RWPE2 (cell line): ENCODE data around the gene PTPN22.

Experiments
- ATAC-seq: fragments of 200-7000 bp; cut with Tn5 transposase; 3 replicates; pipeline ENCODE4 v1.9.1; 2021; ENCODE audit warnings: low read depth
- DNase-seq: peaks from one replicate; pipeline ENCODE4 v3.0.0-alpha.2; 2020; ENCODE audit warnings: low spot score
- H3K27ac ChIP-seq: fragments of 450-650 bp; 2 replicates; pipeline ENCODE4 v1.5.1; 2017; ENCODE audit warnings: mild to moderate bottlenecking; ENCODE audit not compliant: poor library complexity, severe bottlenecking
- H3K27me3 ChIP-seq: fragments of 250-450 bp; sonication (Bioruptor Pico); 2 replicates; pipeline ENCODE4 v1.5.1; 2021; ENCODE audit warnings: mild to moderate bottlenecking, moderate library complexity; ENCODE audit not compliant: insufficient read depth, poor library complexity, severe bottlenecking
- H3K36me3 ChIP-seq: fragments of 250-450 bp; sonication (Bioruptor Pico); 2 replicates; pipeline ENCODE4 v1.5.1; 2020; ENCODE audit warnings: low read depth, mild to moderate bottlenecking, moderate library complexity
- H3K4me1 ChIP-seq: fragments of 250-450 bp; sonication (Bioruptor Pico); 2 replicates; pipeline ENCODE4 v1.5.1; 2021; ENCODE audit warnings: mild to moderate bottlenecking, moderate library complexity; ENCODE audit not compliant: insufficient read depth, poor library complexity, severe bottlenecking
- H3K4me3 ChIP-seq: fragments of 250-450 bp; sonication (Bioruptor Pico); 2 replicates; pipeline ENCODE4 v1.5.1; 2021; ENCODE audit warnings: mild to moderate bottlenecking, moderate library complexity; ENCODE audit not compliant: severe bottlenecking
- H3K9me3 ChIP-seq: fragments of 250-450 bp; sonication (Bioruptor Pico); 2 replicates; pipeline ENCODE4 v1.5.1; 2021; ENCODE audit warnings: mild to moderate bottlenecking, moderate library complexity; ENCODE audit not compliant: severe bottlenecking
- CTCF ChIP-seq: fragments of 450-650 bp; IDR thresholded peaks from one replicate; pipeline ENCODE4 v1.5.1; 2017; ENCODE audit warnings: mild to moderate bottlenecking, moderate library complexity; ENCODE audit not compliant: poor library complexity, severe bottlenecking

Gene PTPN22

GRCh38 chr1:113805639-113806038 lies 65.9 kb downstream of the PTPN22 start:
- no peak for ATAC-seq
- Histone ChIP-seq H3K27me3 (no peaks in the 10 kb centered on the region), H3K4me3 (no peak overlapping the region), H3K9me3 (no peaks in the 10 kb centered on the region), H3K27ac (no peak overlapping the region), H3K4me1 (peaks cover 26% of the 10 kb centered on the region), H3K36me3 (0 out of 2 replicates have a peak, but pooled peaks cover 6% of the 10 kb centered on the region)
- DNase-seq, result no peak
- TF ChIP-seq CTCF, result no peak

- DNase-seq (no peak), ATAC-seq (no peak)
- H3K36me3 ChIP-seq, result 0 out of 2 replicates have a peak, but pooled peaks cover 6% of the 10 kb centered on the region
- peaks cover 24% of the 10 kb centered on the region for H3K4me1 ChIP-seq
- H3K9me3 ChIP-seq, result no peaks in the 10 kb centered on the region
- no peaks in the 10 kb centered on the region for H3K27me3 ChIP-seq
- no peak for TF ChIP-seq CTCF
- no peak overlapping the region for H3K4me3 ChIP-seq
- H3K27ac ChIP-seq, result no peak overlapping the region
Measured at GRCh38 chr1:113805256-113805531, 66.3 kb downstream of the PTPN22 start.

DNA sequence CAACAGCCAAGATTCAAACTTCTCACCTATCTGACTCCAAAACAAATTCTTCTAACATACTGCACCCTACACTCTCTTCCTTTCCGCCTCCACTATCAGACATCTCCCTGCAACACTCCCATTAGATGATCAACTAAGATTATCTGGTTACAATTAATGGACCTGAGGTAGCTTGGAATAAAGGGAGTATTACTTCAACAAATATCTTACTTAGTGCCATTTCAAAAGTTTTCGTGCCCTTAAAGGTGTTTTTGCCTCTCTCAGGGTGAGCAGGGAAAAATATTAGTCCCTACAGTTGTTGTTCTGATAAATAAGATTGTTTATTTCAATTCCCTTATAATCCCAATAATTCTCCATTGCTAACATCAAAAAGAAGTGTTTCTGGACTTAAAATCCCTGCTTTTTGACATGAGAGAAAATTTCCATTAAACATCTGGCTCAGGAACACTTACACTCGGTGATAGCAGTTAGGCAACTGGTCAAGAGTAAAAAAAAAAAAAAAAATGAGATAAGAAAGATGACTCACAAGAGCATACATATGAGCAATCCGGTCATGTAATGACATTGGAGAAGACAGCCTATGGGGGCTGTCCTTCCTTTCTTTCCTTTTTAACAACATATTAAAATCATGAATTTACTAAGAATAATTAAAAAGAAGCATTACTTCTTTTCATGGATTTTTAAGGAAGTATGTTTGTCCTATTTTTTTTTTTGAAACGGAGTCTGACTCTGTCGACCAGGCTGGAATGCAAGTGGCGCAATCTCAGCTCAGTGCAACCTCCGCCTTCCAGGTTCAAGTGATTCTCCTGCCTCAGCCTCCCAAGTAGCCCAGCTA lies 66.9 kb downstream of the PTPN22 start:
- Histone ChIP-seq H3K27ac (no peak overlapping the region), H3K27me3 (no peaks in the 10 kb centered on the region), H3K4me3 (no peak overlapping the region), H3K36me3 (0 out of 2 replicates have a peak, but pooled peaks cover 6% of the 10 kb centered on the region), H3K9me3 (no peaks in the 10 kb centered on the region), H3K4me1 (peaks cover 18% of the 10 kb centered on the region)
- ATAC-seq (peak; percentile 73), DNase-seq (no peak)
- TF ChIP-seq CTCF, result no peak

- ATAC-seq, result no peak
Measured at GRCh38 chr1:113802367-113803007, 69.0 kb downstream of the PTPN22 start.

More at GRCh38 chr1:113802367-113803007, 69.0 kb downstream of the PTPN22 start:
- Histone ChIP-seq H3K27me3 (no peaks in the 10 kb centered on the region), H3K36me3 (peaks cover 12% of the 10 kb centered on the region), H3K27ac (no peak overlapping the region), H3K4me3 (no peak overlapping the region), H3K4me1 (peaks cover 9% of the 10 kb centered on the region), H3K9me3 (no peaks in the 10 kb centered on the region)
- no peak for TF ChIP-seq CTCF
- no peak for DNase-seq
